C4-2B (cell line): Measurements from ENCODE around the gene ELAVL3.

Experiments used
- ZFX ChIP-seq: fragments of 450-650 bp; IDR thresholded peaks from 2 replicates; pipeline ENCODE4 v1.6.1; 2017
- TF ChIP-seq, protein P1 (sequence below): fragments of 450-650 bp; conservative IDR thresholded peaks from 2 replicates; pipeline ENCODE4 v1.5.1; 2017; ENCODE audit warnings: mild to moderate bottlenecking

GRCh38 chr19:11485245-11485837 lies 4.5 kb upstream of the ELAVL3 start:
- TF ChIP-seq, protein P1, sequence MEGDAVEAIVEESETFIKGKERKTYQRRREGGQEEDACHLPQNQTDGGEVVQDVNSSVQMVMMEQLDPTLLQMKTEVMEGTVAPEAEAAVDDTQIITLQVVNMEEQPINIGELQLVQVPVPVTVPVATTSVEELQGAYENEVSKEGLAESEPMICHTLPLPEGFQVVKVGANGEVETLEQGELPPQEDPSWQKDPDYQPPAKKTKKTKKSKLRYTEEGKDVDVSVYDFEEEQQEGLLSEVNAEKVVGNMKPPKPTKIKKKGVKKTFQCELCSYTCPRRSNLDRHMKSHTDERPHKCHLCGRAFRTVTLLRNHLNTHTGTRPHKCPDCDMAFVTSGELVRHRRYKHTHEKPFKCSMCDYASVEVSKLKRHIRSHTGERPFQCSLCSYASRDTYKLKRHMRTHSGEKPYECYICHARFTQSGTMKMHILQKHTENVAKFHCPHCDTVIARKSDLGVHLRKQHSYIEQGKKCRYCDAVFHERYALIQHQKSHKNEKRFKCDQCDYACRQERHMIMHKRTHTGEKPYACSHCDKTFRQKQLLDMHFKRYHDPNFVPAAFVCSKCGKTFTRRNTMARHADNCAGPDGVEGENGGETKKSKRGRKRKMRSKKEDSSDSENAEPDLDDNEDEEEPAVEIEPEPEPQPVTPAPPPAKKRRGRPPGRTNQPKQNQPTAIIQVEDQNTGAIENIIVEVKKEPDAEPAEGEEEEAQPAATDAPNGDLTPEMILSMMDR = no peak
- TF ChIP-seq ZFX = no peak
